Suprapubic skin (tissue), 4 donors: ENCODE data around the gene NOP56. TPM values are rescaled to one million over a fixed set of nuclear protein-coding genes. Genes with fewer than 3 reads are reported as not detected.

ENCODE experiments used
- DNase-seq, 2 donors: peaks; one replicate each; pipeline ENCODE4 v3.0.0-alpha.2; 2019; ENCODE audit warnings: low spot score in 2 of 2
- H3K27ac ChIP-seq: fragments of 200-600 bp; sonication (generic); one replicate; pipeline ENCODE4 v1.5.1; 2019
- H3K27me3 ChIP-seq: fragments of 200-600 bp; sonication (generic); one replicate; pipeline ENCODE4 v1.5.1; 2019
- H3K36me3 ChIP-seq: fragments of 200-600 bp; sonication (generic); one replicate; pipeline ENCODE4 v1.5.1; 2019
- H3K4me1 ChIP-seq: fragments of 200-600 bp; sonication (generic); one replicate; pipeline ENCODE4 v1.5.1; 2019
- H3K4me3 ChIP-seq: fragments of 200-600 bp; sonication (generic); one replicate; pipeline ENCODE4 v1.5.1; 2019; ENCODE audit warnings: mild to moderate bottlenecking
- H3K9me3 ChIP-seq: fragments of 200-600 bp; sonication (generic); one replicate; pipeline ENCODE4 v1.5.1; 2019
- CTCF ChIP-seq, 2 donors: fragments of 200-600 bp in 1 of 2; fragments of 450-650 bp in 1 of 2; sonication (generic) in 1 of 2; IDR thresholded peaks; one replicate each; pipeline ENCODE4 v1.5.1; 2016 to 2019; ENCODE audit warnings: antibody characterized with exemption in 2 of 2, mild to moderate bottlenecking in 1 of 2, moderate library complexity in 1 of 2
- EP300 ChIP-seq: sonication (generic); formaldehyde crosslinking; IDR thresholded peaks from one replicate; pipeline ENCODE4 v1.6.1; 2017; ENCODE audit warnings: antibody characterized with exemption
- POLR2A ChIP-seq, 2 donors: fragments of 450-650 bp; IDR thresholded peaks; one replicate each; pipeline ENCODE4 v1.6.1; 2017; ENCODE audit warnings: antibody characterized with exemption in 2 of 2, mild to moderate bottlenecking in 2 of 2, moderate library complexity in 2 of 2
- POLR2AphosphoS5 ChIP-seq, 3 donors: sonication (generic); formaldehyde crosslinking; IDR thresholded peaks; one replicate each; pipeline ENCODE4 v1.6.1; 2017; ENCODE audit warnings: antibody characterized with exemption in 3 of 3
- WGBS: methylation state at CpG from one replicate; pipeline ENCODE4 v1.1.5; 2018; 5-methylcytosine and 5-hydroxymethylcytosine counted together
- total RNA-seq, 4 donors: library from RNA; depleted of rRNA; stranded (reverse); fragments of >200 nt; gene quantifications; one replicate each; pipeline ENCODE4 v1.1.0, GENCODE V29; 2016

NOP56 gene
- total RNA-seq, 4 donors from 2014 or later = 81.2 to 140 (median 109) TPM

GRCh38 chr20:2631228-2631627, 21.2 kb upstream of the NOP56 start:
- no peak for DNase-seq
- Histone ChIP-seq H3K27ac (no peak overlapping the region), H3K4me1 (no peaks in the 10 kb centered on the region), H3K36me3 (no peaks in the 10 kb centered on the region), H3K27me3 (no peaks in the 10 kb centered on the region), H3K9me3 (peaks cover 8% of the 10 kb centered on the region), H3K4me3 (no peak overlapping the region)
- no peak for TF ChIP-seq POLR2A (IDR thresholded peaks at IDR 0.05)
- TF ChIP-seq CTCF (IDR thresholded peaks at IDR 0.05) = no peak
- TF ChIP-seq POLR2AphosphoS5 (IDR thresholded peaks at IDR 0.05) = no peak
- no peak for TF ChIP-seq EP300
- WGBS = 28% methylated on average over 1 of the region's 1 CpG

- H3K9me3 ChIP-seq = no peaks in the 10 kb centered on the region
- H3K4me1 ChIP-seq = no peaks in the 10 kb centered on the region
- TF ChIP-seq CTCF (IDR thresholded peaks at IDR 0.05) (no peak), POLR2A (IDR thresholded peaks at IDR 0.05) (no peak), EP300 (no peak), POLR2AphosphoS5 (IDR thresholded peaks at IDR 0.05) (no peak)
- H3K4me3 ChIP-seq = no peak overlapping the region
- H3K36me3 ChIP-seq = no peaks in the 10 kb centered on the region
- DNase-seq = no peak
- H3K27ac ChIP-seq = no peak overlapping the region
- H3K27me3 ChIP-seq = no peaks in the 10 kb centered on the region
- WGBS = 24% methylated on average over 1 of the region's 1 CpG
Measured at GRCh38 chr20:2633381-2633780, 19.1 kb upstream of the NOP56 start.

DNA sequence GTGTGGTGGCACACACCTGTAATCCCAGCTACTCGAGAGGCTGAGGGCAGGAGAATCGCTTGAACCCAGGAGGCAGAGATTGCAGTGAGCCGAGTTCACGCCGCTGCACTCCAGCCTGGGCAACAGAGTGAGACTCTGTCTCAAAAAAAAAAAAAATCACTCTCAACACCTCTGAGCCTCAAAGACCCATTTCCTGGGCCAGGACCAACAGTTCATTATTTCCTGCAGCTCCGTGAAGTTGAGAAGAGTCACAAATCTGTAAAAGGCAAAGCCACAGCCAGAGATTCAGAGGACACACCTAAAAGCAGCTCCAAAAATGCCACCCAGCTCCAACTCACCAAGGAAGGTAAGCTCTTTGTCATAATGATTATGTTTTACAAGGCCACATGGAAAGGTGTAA, 15.2 kb upstream of the NOP56 start:
- Histone ChIP-seq H3K27ac (no peak overlapping the region), H3K9me3 (no peaks in the 10 kb centered on the region), H3K27me3 (no peaks in the 10 kb centered on the region), H3K36me3 (no peaks in the 10 kb centered on the region), H3K4me1 (no peaks in the 10 kb centered on the region), H3K4me3 (no peak overlapping the region)
- DNase-seq = no peak
- 88% methylated on average over 6 of the region's 6 CpGs for WGBS
- no peak for TF ChIP-seq EP300
- TF ChIP-seq CTCF (IDR thresholded peaks at IDR 0.05) = no peak
- TF ChIP-seq POLR2AphosphoS5 (IDR thresholded peaks at IDR 0.05) = no peak
- TF ChIP-seq POLR2A (IDR thresholded peaks at IDR 0.05) = no peak

- H3K27ac ChIP-seq = no peak overlapping the region
- 46% methylated on average over 1 of the region's 1 CpG for WGBS
Measured at GRCh38 chr20:2640260-2640659, 12.2 kb upstream of the NOP56 start.

DNA sequence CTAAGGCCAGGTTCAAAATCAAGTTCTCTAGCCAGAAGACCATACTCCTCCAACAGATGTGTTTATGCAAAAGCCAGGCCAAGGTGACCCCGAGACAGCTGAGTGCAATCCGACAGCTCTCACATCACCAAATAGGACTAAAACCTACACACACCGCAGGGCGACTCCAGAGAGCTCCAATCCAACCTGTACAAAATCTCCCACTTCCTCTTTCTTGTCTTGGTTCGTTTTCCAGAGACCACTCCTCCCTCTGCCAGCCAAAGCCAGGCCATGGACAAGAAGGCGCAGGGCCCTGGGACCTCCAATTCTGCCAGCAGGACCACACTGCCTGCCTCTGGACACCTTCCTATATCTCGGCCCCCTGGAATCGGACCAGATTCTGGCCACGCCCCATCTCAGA, 11.5 kb upstream of the NOP56 start:
- H3K36me3 ChIP-seq = peaks cover 10% of the 10 kb centered on the region
- no peaks in the 10 kb centered on the region for H3K4me1 ChIP-seq
- H3K9me3 ChIP-seq = no peaks in the 10 kb centered on the region
- TF ChIP-seq POLR2A (IDR thresholded peaks at IDR 0.05) (no peak), POLR2AphosphoS5 (IDR thresholded peaks at IDR 0.05) (no peak), CTCF (IDR thresholded peaks at IDR 0.05) (no peak), EP300 (no peak)
- no peak for DNase-seq
- WGBS = 84% methylated on average over 9 of the region's 9 CpGs
- no peak overlapping the region for H3K27ac ChIP-seq
- no peaks in the 10 kb centered on the region for H3K27me3 ChIP-seq
- no peak overlapping the region for H3K4me3 ChIP-seq

More at GRCh38 chr20:2640260-2640659, 12.2 kb upstream of the NOP56 start:
- no peak for DNase-seq
- TF ChIP-seq EP300 (no peak), POLR2A (IDR thresholded peaks at IDR 0.05) (no peak), POLR2AphosphoS5 (IDR thresholded peaks at IDR 0.05) (no peak), CTCF (IDR thresholded peaks at IDR 0.05) (no peak)
- H3K4me3 ChIP-seq = no peak overlapping the region
- no peaks in the 10 kb centered on the region for H3K27me3 ChIP-seq
- no peaks in the 10 kb centered on the region for H3K9me3 ChIP-seq
- peaks cover 10% of the 10 kb centered on the region for H3K36me3 ChIP-seq
- H3K4me1 ChIP-seq = no peaks in the 10 kb centered on the region
